HG03558 (cell line): Measurements from ENCODE around the gene TFIP11.
"Not testable (repeated sequence)": the region's sequence is repeated elsewhere in the genome, so short reads cannot be mapped to it uniquely, and the experiment has no call there.

Source experiments
- ATAC-seq: cut with Tn5 transposase; IDR thresholded peaks from one replicate; pipeline ENCODE4 v1.9.1; 2021; ENCODE audit warnings: moderate number of reproducible peaks; ENCODE audit not compliant: unreplicated experiment; ENCODE audit errors: extremely low read depth

Gene TFIP11

GRCh38 chr22:26542831-26543230, 30.6 kb upstream of the TFIP11 start:
- no peak for ATAC-seq

- no peak for ATAC-seq
Observed at GRCh38 chr22:26541167-26541819, 29.0 kb upstream of the TFIP11 start.

GRCh38 chr22:26540119-26540518, 27.8 kb upstream of the TFIP11 start:
- ATAC-seq, result no peak

- no peak for ATAC-seq
Observed at GRCh38 chr22:26536762-26537134, 24.5 kb upstream of the TFIP11 start.

GRCh38 chr22:26536056-26536761, 23.9 kb upstream of the TFIP11 start:
- ATAC-seq, result no peak

- ATAC-seq, result no peak
Observed at GRCh38 chr22:26535603-26535908, 23.3 kb upstream of the TFIP11 start.

- ATAC-seq, result no peak
Observed at GRCh38 chr22:26534874-26535602, 22.8 kb upstream of the TFIP11 start.

- ATAC-seq, result no peak
Observed at GRCh38 chr22:26534171-26534855, 22.0 kb upstream of the TFIP11 start.

GRCh38 chr22:26529345-26529744, 17.1 kb upstream of the TFIP11 start:
- ATAC-seq, result no peak

- ATAC-seq, result not testable (repeated sequence)
Observed at GRCh38 chr22:26528518-26528917, 16.2 kb upstream of the TFIP11 start.

- no peak for ATAC-seq
Observed at GRCh38 chr22:26527574-26528465, 15.5 kb upstream of the TFIP11 start.

GRCh38 chr22:26527167-26527566, 14.9 kb upstream of the TFIP11 start:
- no peak for ATAC-seq

GRCh38 chr22:26525946-26526564, 13.8 kb upstream of the TFIP11 start:
- no peak for ATAC-seq

- ATAC-seq, result no peak
Observed at GRCh38 chr22:26524870-26525269, 12.6 kb upstream of the TFIP11 start.

GRCh38 chr22:26522592-26522991, 10.3 kb upstream of the TFIP11 start:
- ATAC-seq, result no peak

- ATAC-seq, result no peak
Observed at GRCh38 chr22:26522012-26522411, 9.7 kb upstream of the TFIP11 start.

GRCh38 chr22:26517429-26517828, 5.2 kb upstream of the TFIP11 start:
- ATAC-seq, result no peak

- ATAC-seq, result no peak
Observed at GRCh38 chr22:26516503-26516902, 4.2 kb upstream of the TFIP11 start.

GRCh38 chr22:26515931-26516330, 3.7 kb upstream of the TFIP11 start:
- ATAC-seq, result no peak
